IPS-15b (cell line): ENCODE measurements around the gene SRCIN1.
"Not testable (repeated sequence)": the region's sequence is repeated elsewhere in the genome, so short reads cannot be mapped to it uniquely, and the experiment has no call there.

Experiments
- H3K27me3 ChIP-seq: one replicate; pipeline ENCODE4 v1.6.1; 2013; ENCODE audit warnings: low read length; ENCODE audit not compliant: control insufficient read depth, insufficient read depth
- H3K36me3 ChIP-seq: one replicate; pipeline ENCODE4 v1.6.1; 2013; ENCODE audit warnings: low read length; ENCODE audit not compliant: control insufficient read depth, insufficient read depth
- H3K4me1 ChIP-seq: one replicate; pipeline ENCODE4 v1.6.1; 2013; ENCODE audit warnings: mild to moderate bottlenecking, low read length; ENCODE audit not compliant: control insufficient read depth, insufficient read depth
- H3K4me3 ChIP-seq: one replicate; pipeline ENCODE4 v1.5.1; 2013; ENCODE audit warnings: low read depth, low read length
- H3K9ac ChIP-seq: one replicate; pipeline ENCODE4 v1.6.1; 2013; ENCODE audit warnings: low read depth, mild to moderate bottlenecking, low read length
- H3K9me3 ChIP-seq: one replicate; pipeline ENCODE4 v1.6.1; 2013; ENCODE audit warnings: mild to moderate bottlenecking, low read length; ENCODE audit not compliant: control insufficient read depth, insufficient read depth

The SRCIN1 gene, protein sequence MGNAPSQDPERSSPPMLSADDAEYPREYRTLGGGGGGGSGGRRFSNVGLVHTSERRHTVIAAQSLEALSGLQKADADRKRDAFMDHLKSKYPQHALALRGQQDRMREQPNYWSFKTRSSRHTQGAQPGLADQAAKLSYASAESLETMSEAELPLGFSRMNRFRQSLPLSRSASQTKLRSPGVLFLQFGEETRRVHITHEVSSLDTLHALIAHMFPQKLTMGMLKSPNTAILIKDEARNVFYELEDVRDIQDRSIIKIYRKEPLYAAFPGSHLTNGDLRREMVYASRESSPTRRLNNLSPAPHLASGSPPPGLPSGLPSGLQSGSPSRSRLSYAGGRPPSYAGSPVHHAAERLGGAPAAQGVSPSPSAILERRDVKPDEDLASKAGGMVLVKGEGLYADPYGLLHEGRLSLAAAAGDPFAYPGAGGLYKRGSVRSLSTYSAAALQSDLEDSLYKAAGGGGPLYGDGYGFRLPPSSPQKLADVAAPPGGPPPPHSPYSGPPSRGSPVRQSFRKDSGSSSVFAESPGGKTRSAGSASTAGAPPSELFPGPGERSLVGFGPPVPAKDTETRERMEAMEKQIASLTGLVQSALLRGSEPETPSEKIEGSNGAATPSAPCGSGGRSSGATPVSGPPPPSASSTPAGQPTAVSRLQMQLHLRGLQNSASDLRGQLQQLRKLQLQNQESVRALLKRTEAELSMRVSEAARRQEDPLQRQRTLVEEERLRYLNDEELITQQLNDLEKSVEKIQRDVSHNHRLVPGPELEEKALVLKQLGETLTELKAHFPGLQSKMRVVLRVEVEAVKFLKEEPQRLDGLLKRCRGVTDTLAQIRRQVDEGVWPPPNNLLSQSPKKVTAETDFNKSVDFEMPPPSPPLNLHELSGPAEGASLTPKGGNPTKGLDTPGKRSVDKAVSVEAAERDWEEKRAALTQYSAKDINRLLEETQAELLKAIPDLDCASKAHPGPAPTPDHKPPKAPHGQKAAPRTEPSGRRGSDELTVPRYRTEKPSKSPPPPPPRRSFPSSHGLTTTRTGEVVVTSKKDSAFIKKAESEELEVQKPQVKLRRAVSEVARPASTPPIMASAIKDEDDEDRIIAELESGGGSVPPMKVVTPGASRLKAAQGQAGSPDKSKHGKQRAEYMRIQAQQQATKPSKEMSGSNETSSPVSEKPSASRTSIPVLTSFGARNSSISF

DNA sequence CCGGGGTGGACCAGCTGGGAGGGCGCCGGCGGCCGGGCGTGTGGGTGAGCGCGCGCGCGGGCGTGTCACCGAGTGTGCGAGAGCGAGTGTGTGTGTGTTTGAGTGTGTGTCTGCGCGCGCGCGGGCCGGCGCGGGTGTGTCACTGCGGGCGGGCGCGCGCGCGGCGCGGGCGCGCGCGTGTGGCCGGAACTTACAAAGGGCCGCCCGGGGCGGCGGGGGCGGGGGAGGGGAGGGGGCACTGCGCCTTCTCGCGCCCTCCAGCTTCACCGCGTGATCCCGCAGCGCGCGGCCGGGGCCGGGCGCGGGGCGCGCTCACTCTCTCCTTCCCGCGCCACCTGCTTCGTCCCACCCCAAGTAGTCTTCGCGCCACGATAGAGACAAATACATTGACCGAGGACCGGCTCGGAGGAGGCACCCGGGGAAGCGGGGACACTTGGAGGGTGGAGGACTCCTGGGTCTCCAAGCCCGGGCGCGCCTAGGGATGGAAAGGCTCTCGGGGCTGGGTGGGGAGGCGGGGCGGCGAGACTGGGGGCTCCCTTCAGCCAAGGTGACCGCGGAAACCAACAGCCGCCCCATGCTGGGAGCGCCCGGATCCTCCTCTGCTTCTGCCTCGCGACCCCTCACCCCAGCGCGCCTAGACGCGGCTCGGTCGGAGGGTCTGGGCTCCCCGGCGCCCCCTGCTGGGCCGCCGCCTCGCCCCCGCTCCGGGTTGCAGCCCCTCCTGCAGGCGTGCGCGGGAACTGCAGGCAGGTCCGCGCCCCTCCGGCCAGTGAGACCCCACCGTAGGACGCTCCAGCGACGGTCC lies at the start of gene SRCIN1:
Gene SRCIN1, minus strand, starts transcription at position 112 of the 805 bp plus-strand sequence. CDS start 247 bp downstream, outside the sequence.
- Histone ChIP-seq H3K9ac (no peak within 1 kb of the TSS), H3K36me3 (no peaks in the 10 kb centered on the region), H3K27me3 (peaks cover 50% of the 10 kb centered on the region), H3K9me3 (no peaks in the 10 kb centered on the region), H3K4me3 (peak within 1 kb of the TSS; percentile 45), H3K4me1 (peaks cover 37% of the 10 kb centered on the region)

DNA sequence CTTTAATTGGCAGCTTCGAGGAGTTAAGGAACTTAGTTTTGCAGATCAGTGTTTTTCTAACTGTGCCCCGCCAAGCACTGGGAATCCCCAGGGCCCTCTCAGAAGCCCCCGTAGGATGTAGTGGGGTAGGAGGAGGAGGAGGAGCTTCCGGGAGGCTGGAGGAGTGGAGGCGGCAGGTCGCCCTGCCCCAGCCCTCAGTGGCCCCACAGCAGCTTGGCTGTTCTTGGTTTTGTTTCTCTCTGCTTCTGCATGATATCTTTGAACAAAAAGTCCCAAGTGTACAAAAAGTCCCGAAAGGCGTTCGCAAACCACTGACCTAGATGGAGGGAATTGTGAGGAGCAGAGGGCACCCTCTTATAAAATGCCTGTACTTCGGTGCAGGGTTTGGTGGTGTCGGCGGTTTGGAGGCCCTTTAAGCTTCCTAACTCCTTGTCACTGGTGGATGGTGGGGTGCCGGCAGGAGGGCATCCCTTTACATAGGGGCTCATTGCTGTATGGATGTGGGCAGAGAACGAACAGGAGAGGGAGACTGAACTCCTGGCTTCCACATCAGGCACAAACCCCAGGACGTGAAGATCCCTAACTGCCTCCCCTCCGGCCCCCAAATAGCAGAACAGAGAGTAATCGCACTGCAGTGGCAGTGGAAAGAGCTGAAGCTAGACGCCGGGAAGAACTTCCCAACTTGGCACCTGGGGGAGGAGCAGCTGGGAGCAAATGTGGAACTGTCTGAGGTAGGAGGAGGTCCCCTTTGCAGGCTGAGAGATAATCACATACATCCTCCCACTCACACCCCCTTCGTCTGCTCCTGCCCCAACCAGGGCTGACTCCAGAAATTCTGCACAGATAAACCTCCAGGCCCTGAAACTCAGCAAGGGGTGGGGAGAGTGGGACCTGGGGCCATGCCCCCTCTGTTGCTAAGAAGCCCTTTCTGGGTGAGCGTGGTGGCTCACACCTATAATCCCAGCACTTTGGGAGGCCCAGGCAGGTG lies 49.0 kb upstream of the SRCIN1 start:
- H3K4me1 ChIP-seq = no peaks in the 10 kb centered on the region
- no peaks in the 10 kb centered on the region for H3K9me3 ChIP-seq
- peaks cover 3% of the 10 kb centered on the region for H3K27me3 ChIP-seq
- H3K36me3 ChIP-seq = no peaks in the 10 kb centered on the region
- H3K4me3 ChIP-seq = no peak overlapping the region
- no peak overlapping the region for H3K9ac ChIP-seq

- H3K9me3 ChIP-seq = no peaks in the 10 kb centered on the region
- no peaks in the 10 kb centered on the region for H3K36me3 ChIP-seq
- peaks cover 3% of the 10 kb centered on the region for H3K27me3 ChIP-seq
- no peaks in the 10 kb centered on the region for H3K4me1 ChIP-seq
- H3K9ac ChIP-seq = no peak overlapping the region
- no peak overlapping the region for H3K4me3 ChIP-seq
Measured at GRCh38 chr17:38653679-38654078, 47.9 kb upstream of the SRCIN1 start.

DNA sequence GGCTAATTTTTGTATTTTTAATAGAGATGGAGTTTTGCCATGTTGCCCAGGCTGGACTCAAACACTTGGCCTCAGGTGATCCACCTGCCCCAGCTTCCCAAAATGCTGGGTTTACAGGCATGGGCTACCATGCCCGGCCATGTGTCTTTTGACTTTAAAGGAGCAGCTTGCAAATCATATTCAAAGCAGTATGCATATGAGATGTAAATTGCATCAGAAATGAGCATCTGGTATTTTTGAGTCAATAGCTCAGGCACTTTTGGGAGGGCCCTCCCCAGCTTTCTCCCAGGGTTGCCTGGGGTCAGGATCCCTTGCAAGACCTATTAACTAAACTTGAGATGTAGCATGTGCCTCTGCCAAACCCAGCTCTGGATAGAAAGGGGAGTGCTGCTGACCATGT lies 47.5 kb upstream of the SRCIN1 start:
- no peaks in the 10 kb centered on the region for H3K9me3 ChIP-seq
- no peaks in the 10 kb centered on the region for H3K36me3 ChIP-seq
- H3K9ac ChIP-seq = no peak overlapping the region
- no peaks in the 10 kb centered on the region for H3K4me1 ChIP-seq
- no peaks in the 10 kb centered on the region for H3K27me3 ChIP-seq
- no peak overlapping the region for H3K4me3 ChIP-seq

- H3K4me1 ChIP-seq, H3K27me3 ChIP-seq, H3K9ac ChIP-seq, H3K4me3 ChIP-seq, H3K36me3 ChIP-seq, H3K9me3 ChIP-seq: not testable (repeated sequence)
Measured at GRCh38 chr17:38650653-38651173, 45.0 kb upstream of the SRCIN1 start.

- H3K9ac ChIP-seq = no peak overlapping the region
Measured at GRCh38 chr17:38637951-38638350, 32.2 kb upstream of the SRCIN1 start.

GRCh38 chr17:38636054-38636453 lies 30.3 kb upstream of the SRCIN1 start:
- H3K9ac ChIP-seq = no peak overlapping the region
- H3K4me1 ChIP-seq = peaks cover 3% of the 10 kb centered on the region
- no peaks in the 10 kb centered on the region for H3K9me3 ChIP-seq
- H3K4me3 ChIP-seq = no peak overlapping the region
- no peaks in the 10 kb centered on the region for H3K36me3 ChIP-seq
- H3K27me3 ChIP-seq = no peaks in the 10 kb centered on the region

More at GRCh38 chr17:38637951-38638350, 32.2 kb upstream of the SRCIN1 start:
- Histone ChIP-seq H3K4me1 (peaks cover 3% of the 10 kb centered on the region), H3K27me3 (no peaks in the 10 kb centered on the region), H3K9me3 (no peaks in the 10 kb centered on the region), H3K4me3 (no peak overlapping the region), H3K36me3 (no peaks in the 10 kb centered on the region)

DNA sequence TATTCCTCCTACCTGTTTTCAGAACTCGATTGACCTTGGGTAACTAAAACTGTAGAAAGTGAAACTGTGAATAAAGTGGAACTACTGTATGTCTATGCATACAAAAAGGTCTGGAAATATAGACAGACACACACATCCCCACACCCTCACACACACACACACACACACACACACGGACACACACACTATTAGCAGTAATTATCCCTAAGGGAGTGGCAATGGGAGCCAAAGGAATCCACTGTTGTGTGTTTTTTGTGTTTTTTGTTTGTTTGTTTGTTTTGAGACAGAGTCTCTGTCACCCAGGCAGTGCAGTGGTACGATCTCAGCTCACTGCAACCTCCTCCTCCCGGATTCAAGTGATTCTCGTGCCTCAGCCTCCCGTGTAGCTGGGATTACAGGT lies 26.6 kb upstream of the SRCIN1 start:
- H3K9ac ChIP-seq = no peak overlapping the region
- H3K36me3 ChIP-seq = no peaks in the 10 kb centered on the region

GRCh38 chr17:38628441-38628840 lies 22.7 kb upstream of the SRCIN1 start:
- no peaks in the 10 kb centered on the region for H3K4me1 ChIP-seq
- H3K9ac ChIP-seq = no peak overlapping the region
- H3K4me3 ChIP-seq = no peak overlapping the region
- H3K9me3 ChIP-seq = no peaks in the 10 kb centered on the region
- no peaks in the 10 kb centered on the region for H3K27me3 ChIP-seq
- no peaks in the 10 kb centered on the region for H3K36me3 ChIP-seq

More for the DNA sequence above, 26.6 kb upstream of the SRCIN1 start:
- Histone ChIP-seq H3K27me3 (no peaks in the 10 kb centered on the region), H3K4me3 (no peak overlapping the region), H3K4me1 (peaks cover 3% of the 10 kb centered on the region), H3K9me3 (no peaks in the 10 kb centered on the region)

DNA sequence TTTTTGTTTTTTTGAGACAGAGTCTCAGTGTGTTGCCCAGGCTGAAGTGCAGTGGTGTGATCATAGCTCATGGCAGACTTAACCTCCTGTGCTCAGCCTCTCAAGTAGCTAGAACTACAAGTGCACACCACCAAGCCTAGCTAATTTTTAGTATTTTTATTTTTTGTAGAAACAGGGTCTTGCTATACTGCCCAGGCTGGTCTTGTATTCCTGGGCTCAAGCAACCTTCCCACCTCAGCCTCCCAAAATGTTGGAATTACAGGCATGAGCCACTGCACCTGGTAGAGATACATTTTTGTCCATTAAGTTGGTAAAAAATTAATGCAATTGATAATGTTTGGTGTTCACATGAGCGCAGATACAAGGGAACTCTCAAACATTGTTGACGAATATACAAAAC lies 22.2 kb upstream of the SRCIN1 start:
- no peak overlapping the region for H3K9ac ChIP-seq
- H3K4me1 ChIP-seq = no peaks in the 10 kb centered on the region
- H3K9me3 ChIP-seq = no peaks in the 10 kb centered on the region
- H3K4me3 ChIP-seq = no peak overlapping the region
- no peaks in the 10 kb centered on the region for H3K27me3 ChIP-seq
- no peaks in the 10 kb centered on the region for H3K36me3 ChIP-seq
